Glomerular visceral epithelial cell (primary cell): ENCODE data around the gene MAP4K2.

Source experiments
- DNase-seq: peaks from one replicate; pipeline ENCODE4 v3.0.0-alpha.2; 2016; ENCODE audit errors: extremely low spot score

Gene MAP4K2

DNA sequence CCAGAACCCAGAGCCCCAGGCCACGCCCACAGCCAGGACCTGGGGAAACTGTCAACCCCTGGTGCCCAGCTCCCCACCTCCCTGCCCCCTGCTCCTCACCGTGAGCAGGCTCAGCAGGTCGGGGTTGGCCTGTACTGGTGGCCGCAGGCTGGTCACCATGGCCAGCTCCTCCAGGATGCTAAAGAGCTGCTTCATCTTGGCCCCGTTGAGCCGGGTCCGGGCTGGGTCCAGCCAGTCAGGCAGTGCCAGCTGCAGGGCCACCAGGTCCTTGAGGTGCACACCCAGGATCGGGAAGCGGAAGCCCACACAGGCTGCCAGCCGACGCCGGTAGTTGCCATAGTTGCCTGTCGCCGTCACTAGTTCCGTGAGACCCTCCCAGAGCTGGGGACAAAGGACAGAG, 66.4 kb downstream of the MAP4K2 start:
- no peak for DNase-seq

GRCh38 chr11:64735725-64736259, 67.2 kb downstream of the MAP4K2 start:
- no peak for DNase-seq
